Measurements from ENCODE around the gene F3.

- TF ChIP-seq CTCF (IDR thresholded peaks at IDR 0.05), result no peak
- no peak for TF ChIP-seq EZH2 (IDR thresholded peaks at IDR 0.05; ENCODE audit: borderline replicate concordance, insufficient read depth, low read depth, low read length, poor library complexity, severe bottlenecking)
These were observed 9.9 kb downstream of the F3 start for GRCh38 chr1:94531664-94532063.

Data from B cell (primary cell).